Mesendoderm (in vitro differentiated cells): ENCODE data around the gene OTUD3.

Source experiments
- DNase-seq: peaks from one replicate; pipeline ENCODE4 v3.0.0; 2013
- H2AK5ac ChIP-seq: 2 replicates; pipeline ENCODE4 v1.6.1; 2013; ENCODE audit warnings: low read length, inconsistent platforms
- H2BK120ac ChIP-seq: 2 replicates; pipeline ENCODE4 v1.6.1; 2013; ENCODE audit warnings: low read depth, mild to moderate bottlenecking, low read length, moderate library complexity, mixed read lengths
- H2BK15ac ChIP-seq: replicated peaks from 2 replicates; pipeline ENCODE4 v1.6.1; 2013; ENCODE audit warnings: low read depth, mild to moderate bottlenecking, moderate library complexity
- H2BK5ac ChIP-seq: 2 replicates; pipeline ENCODE4 v1.6.1; 2013; ENCODE audit warnings: low read length, inconsistent platforms
- H3K18ac ChIP-seq: 2 replicates; pipeline ENCODE4 v1.6.1; 2013; ENCODE audit warnings: mild to moderate bottlenecking, low read length, mixed read lengths
- H3K23ac ChIP-seq: one replicate; pipeline ENCODE4 v1.6.1; 2013; ENCODE audit warnings: low read length
- H3K27ac ChIP-seq: 2 replicates; pipeline ENCODE4 v1.5.1; 2013; ENCODE audit warnings: low read depth, mild to moderate bottlenecking, inconsistent platforms, low read length, moderate library complexity
- H3K27me3 ChIP-seq: 2 replicates; pipeline ENCODE4 v1.6.1; 2013; ENCODE audit warnings: low read length, control low read depth, mild to moderate bottlenecking, inconsistent platforms; ENCODE audit not compliant: insufficient read depth, poor library complexity
- H3K36me3 ChIP-seq: 2 replicates; pipeline ENCODE4 v1.6.1; 2013; ENCODE audit warnings: low read length, inconsistent platforms; ENCODE audit not compliant: control insufficient read depth, insufficient read depth
- H3K4ac ChIP-seq: one replicate; pipeline ENCODE4 v1.6.1; 2013; ENCODE audit warnings: low read depth, mild to moderate bottlenecking, low read length, moderate library complexity
- H3K4me1 ChIP-seq: 2 replicates; pipeline ENCODE4 v1.6.1; 2013; ENCODE audit warnings: low read depth, low read length, inconsistent platforms; ENCODE audit not compliant: control insufficient read depth
- H3K4me2 ChIP-seq: 2 replicates; pipeline ENCODE4 v1.6.1; 2013; ENCODE audit warnings: low read length
- H3K4me3 ChIP-seq: 2 replicates; pipeline ENCODE4 v1.5.1; 2013; ENCODE audit warnings: mild to moderate bottlenecking, low read length
- H3K56ac ChIP-seq: one replicate; pipeline ENCODE4 v1.6.1; 2013; ENCODE audit warnings: low read length
- H3K79me1 ChIP-seq: 2 replicates; pipeline ENCODE4 v1.6.1; 2013; ENCODE audit warnings: low read length, inconsistent platforms
- H3K79me2 ChIP-seq: 2 replicates; pipeline ENCODE4 v1.6.1; 2013; ENCODE audit warnings: mild to moderate bottlenecking, low read length; ENCODE audit not compliant: control insufficient read depth, insufficient read depth
- H3K9ac ChIP-seq: 2 replicates; pipeline ENCODE4 v1.6.1; 2013; ENCODE audit warnings: low read length, inconsistent platforms
- H4K5ac ChIP-seq: one replicate; pipeline ENCODE4 v1.6.1; 2013; ENCODE audit warnings: low read length
- H4K8ac ChIP-seq: one replicate; pipeline ENCODE4 v1.6.1; 2013; ENCODE audit warnings: low read depth, mild to moderate bottlenecking, control low read depth, low read length, moderate library complexity
- WGBS: extraction: QIAGEN DNeasy Blood & Tissue Kit; methylation state at CpG from one replicate; pipeline ENCODE4 v1.1.7; 2013; ENCODE audit warnings: low lambda C conversion rate, missing lambda C conversion rate; ENCODE audit not compliant: insufficient coverage; ENCODE audit errors: extremely low coverage; 5-methylcytosine and 5-hydroxymethylcytosine counted together

Gene OTUD3

DNA sequence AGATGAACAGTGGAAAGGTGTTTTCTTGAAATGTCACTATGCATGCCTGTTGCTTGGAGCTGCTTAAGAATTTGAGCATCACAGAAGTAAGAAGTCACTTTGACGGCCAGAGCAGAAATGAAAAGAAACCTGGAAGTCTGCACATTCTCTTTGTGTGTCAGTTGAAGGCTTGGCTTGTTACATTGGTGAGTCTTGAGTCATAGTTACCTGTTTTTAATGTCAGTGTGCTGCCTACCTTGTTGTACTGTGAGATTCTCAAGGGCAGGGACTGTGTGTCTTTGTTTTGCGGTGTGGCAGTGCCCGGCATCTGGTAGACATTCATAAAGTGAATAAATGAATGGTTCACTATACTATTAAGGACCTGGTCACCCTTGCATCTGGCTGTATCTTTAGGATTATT is 9.9 kb downstream of the OTUD3 start:
- H2BK120ac ChIP-seq: no peak overlapping the region
- no peak overlapping the region for H3K27ac ChIP-seq
- H3K9ac ChIP-seq: no peak overlapping the region
- no CpG with 5 or more reads among the region's 3 CpGs for WGBS
- H2BK5ac ChIP-seq: no peak overlapping the region
- H3K18ac ChIP-seq: no peak overlapping the region
- no peak overlapping the region for H3K4me3 ChIP-seq
- no peak overlapping the region for H4K5ac ChIP-seq
- H3K4me2 ChIP-seq: no peak overlapping the region
- H4K8ac ChIP-seq: no peak overlapping the region
- H3K56ac ChIP-seq: no peak overlapping the region
- no peak overlapping the region for H2AK5ac ChIP-seq
- peaks cover 5% of the 10 kb centered on the region for H3K36me3 ChIP-seq
- no peak overlapping the region for H3K23ac ChIP-seq
- H3K79me2 ChIP-seq: peaks cover 26% of the 10 kb centered on the region
- no peaks in the 10 kb centered on the region for H3K27me3 ChIP-seq
- peaks cover 30% of the 10 kb centered on the region for H3K79me1 ChIP-seq
- no peak overlapping the region for H2BK15ac ChIP-seq
- no peak overlapping the region for H3K4ac ChIP-seq
- H3K4me1 ChIP-seq: peaks cover 2% of the 10 kb centered on the region
- no peak for DNase-seq

DNA sequence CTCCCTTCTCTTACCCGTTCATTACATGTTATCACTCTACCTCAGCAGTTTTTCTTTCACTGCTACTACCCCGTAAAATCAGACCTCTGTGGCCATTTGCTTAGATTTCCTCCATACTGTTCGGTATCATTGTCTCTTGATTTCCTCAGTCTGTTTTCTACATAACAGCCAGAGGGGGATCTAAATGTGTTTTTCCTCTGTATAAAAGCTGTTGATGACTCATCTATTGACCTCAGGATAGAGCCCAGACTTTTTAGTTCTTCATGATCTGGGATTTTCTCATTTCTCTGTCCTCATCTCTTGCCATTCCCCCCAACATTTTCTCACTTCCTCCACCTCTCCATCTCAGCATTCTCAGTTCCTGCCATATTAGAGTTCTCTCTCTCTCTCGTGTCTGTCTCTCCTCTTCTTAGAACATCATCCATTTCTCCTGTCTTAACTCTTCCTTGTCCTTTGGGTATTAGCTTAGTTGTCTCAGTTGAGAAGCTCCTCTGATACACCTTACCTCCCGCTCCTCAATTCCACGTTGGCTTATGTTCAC is 10.5 kb downstream of the OTUD3 start:
- Histone ChIP-seq H3K4me2 (no peak overlapping the region), H4K5ac (no peak overlapping the region), H2BK120ac (no peak overlapping the region), H2BK15ac (no peak overlapping the region), H3K4ac (no peak overlapping the region), H3K56ac (no peak overlapping the region), H3K36me3 (peaks cover 5% of the 10 kb centered on the region), H2AK5ac (no peak overlapping the region), H3K27me3 (no peaks in the 10 kb centered on the region), H2BK5ac (no peak overlapping the region), H3K9ac (no peak overlapping the region), H4K8ac (no peak overlapping the region), H3K23ac (no peak overlapping the region), H3K79me2 (peaks cover 21% of the 10 kb centered on the region), H3K27ac (no peak overlapping the region), H3K18ac (no peak overlapping the region), H3K4me1 (peaks cover 2% of the 10 kb centered on the region), H3K4me3 (no peak overlapping the region), H3K79me1 (peaks cover 31% of the 10 kb centered on the region)
- WGBS: no CpG with 5 or more reads among the region's 6 CpGs
- DNase-seq: no peak

- Histone ChIP-seq H2BK15ac (no peak overlapping the region), H2AK5ac (no peak overlapping the region), H3K56ac (no peak overlapping the region), H3K4me1 (no peaks in the 10 kb centered on the region), H3K36me3 (peaks cover 5% of the 10 kb centered on the region), H2BK120ac (no peak overlapping the region), H3K23ac (no peak overlapping the region), H3K9ac (no peak overlapping the region), H3K4me3 (no peak overlapping the region), H3K79me1 (peaks cover 26% of the 10 kb centered on the region), H3K4me2 (no peak overlapping the region), H4K5ac (no peak overlapping the region), H3K18ac (no peak overlapping the region), H3K27ac (no peak overlapping the region), H3K79me2 (peaks cover 13% of the 10 kb centered on the region), H3K27me3 (no peaks in the 10 kb centered on the region), H4K8ac (no peak overlapping the region), H2BK5ac (no peak overlapping the region), H3K4ac (no peak overlapping the region)
- no CpG with 5 or more reads among the region's 3 CpGs for WGBS
- no peak for DNase-seq
Observed at GRCh38 chr1:19893687-19894086, 11.5 kb downstream of the OTUD3 start.

DNA sequence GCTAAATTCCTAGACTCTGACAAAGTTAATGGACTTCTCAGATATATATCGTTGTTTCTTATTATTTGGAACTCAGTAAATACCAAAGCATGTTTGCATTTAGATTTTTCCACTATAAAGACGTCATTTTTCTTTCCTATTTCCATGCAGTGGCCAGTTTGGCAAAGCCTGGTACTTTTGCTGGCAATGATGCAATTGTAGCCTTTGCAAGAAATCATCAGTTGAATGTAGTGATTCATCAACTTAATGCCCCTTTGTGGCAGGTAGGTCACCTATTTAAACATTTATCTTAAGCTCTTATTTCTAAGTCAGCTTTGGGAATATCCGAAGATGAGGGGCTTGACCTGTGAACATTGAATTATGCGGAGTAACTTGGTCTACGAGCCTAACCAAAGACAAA is 12.0 kb downstream of the OTUD3 start:
- H3K79me2 ChIP-seq: peaks cover 12% of the 10 kb centered on the region
- H3K36me3 ChIP-seq: peaks cover 7% of the 10 kb centered on the region

GRCh38 chr1:19901653-19902052 is 19.5 kb downstream of the OTUD3 start:
- Histone ChIP-seq H3K56ac (no peak overlapping the region), H3K4me1 (no peaks in the 10 kb centered on the region), H3K4me2 (no peak overlapping the region), H3K36me3 (peaks cover 2% of the 10 kb centered on the region), H3K79me1 (peaks cover 2% of the 10 kb centered on the region), H3K18ac (no peak overlapping the region), H3K4me3 (no peak overlapping the region), H2BK120ac (no peak overlapping the region), H3K79me2 (no peaks in the 10 kb centered on the region), H3K27me3 (no peaks in the 10 kb centered on the region), H3K27ac (no peak overlapping the region), H2BK15ac (no peak overlapping the region), H3K23ac (no peak overlapping the region), H3K4ac (no peak overlapping the region), H3K9ac (no peak overlapping the region), H4K5ac (no peak overlapping the region), H2BK5ac (no peak overlapping the region), H2AK5ac (no peak overlapping the region), H4K8ac (no peak overlapping the region)
- WGBS: no CpG with 5 or more reads among the region's 1 CpG
- no peak for DNase-seq

More for the DNA sequence above, 12.0 kb downstream of the OTUD3 start:
- Histone ChIP-seq H3K27ac (no peak overlapping the region), H2AK5ac (no peak overlapping the region), H3K4me2 (no peak overlapping the region), H3K4me3 (no peak overlapping the region), H3K18ac (no peak overlapping the region), H3K56ac (no peak overlapping the region), H2BK120ac (no peak overlapping the region), H3K23ac (no peak overlapping the region), H3K9ac (no peak overlapping the region), H2BK5ac (no peak overlapping the region), H3K79me1 (peaks cover 26% of the 10 kb centered on the region), H2BK15ac (no peak overlapping the region), H4K5ac (no peak overlapping the region), H3K27me3 (no peaks in the 10 kb centered on the region), H4K8ac (no peak overlapping the region), H3K4me1 (no peaks in the 10 kb centered on the region), H3K4ac (no peak overlapping the region)
- WGBS: no CpG with 5 or more reads among the region's 5 CpGs
- DNase-seq: no peak

- H3K36me3 ChIP-seq: peaks cover 5% of the 10 kb centered on the region
- no peak overlapping the region for H2AK5ac ChIP-seq
- no peak for DNase-seq
Observed at GRCh38 chr1:19903621-19904020, 21.4 kb downstream of the OTUD3 start.

More at GRCh38 chr1:19903621-19904020, 21.4 kb downstream of the OTUD3 start:
- no peak overlapping the region for H2BK5ac ChIP-seq
- no peak overlapping the region for H4K8ac ChIP-seq
- H3K4ac ChIP-seq: no peak overlapping the region
- WGBS: no CpG with 5 or more reads among the region's 7 CpGs
- H3K4me1 ChIP-seq: no peaks in the 10 kb centered on the region
- H3K56ac ChIP-seq: no peak overlapping the region
- H4K5ac ChIP-seq: no peak overlapping the region
- no peak overlapping the region for H3K4me2 ChIP-seq
- no peak overlapping the region for H3K18ac ChIP-seq
- no peaks in the 10 kb centered on the region for H3K27me3 ChIP-seq
- no peak overlapping the region for H3K27ac ChIP-seq
- no peaks in the 10 kb centered on the region for H3K79me1 ChIP-seq
- H3K4me3 ChIP-seq: no peak overlapping the region
- no peak overlapping the region for H3K23ac ChIP-seq
- H3K79me2 ChIP-seq: no peaks in the 10 kb centered on the region
- no peak overlapping the region for H2BK120ac ChIP-seq
- H3K9ac ChIP-seq: no peak overlapping the region
- H2BK15ac ChIP-seq: no peak overlapping the region
